Measurements from ENCODE around the gene HPS3.
"Not testable (repeated sequence)": the region's sequence is repeated elsewhere in the genome, so short reads cannot be mapped to it uniquely, and the experiment has no call there.

Gene HPS3

GRCh38 chr3:149216193-149216869 lies 86.9 kb downstream of the HPS3 start:
- no peak for DNase-seq
- TF ChIP-seq GATA1 (IDR thresholded peaks at IDR 0.05; ENCODE audit: low read depth, low read length) (no peak), POLR2A (IDR thresholded peaks at IDR 0.05; ENCODE audit: low read length) (no peak)

- no peak for DNase-seq
- no peak for TF ChIP-seq POLR2A (IDR thresholded peaks at IDR 0.05; ENCODE audit: low read length)
- no peak for TF ChIP-seq GATA1 (IDR thresholded peaks at IDR 0.05; ENCODE audit: low read depth, low read length)
Measured at GRCh38 chr3:149217347-149217746, 87.9 kb downstream of the HPS3 start.

- not testable (repeated sequence) for DNase-seq
Measured at GRCh38 chr3:149219380-149220121, 90.1 kb downstream of the HPS3 start.

GRCh38 chr3:149221783-149222517 lies 92.5 kb downstream of the HPS3 start, which contains the start of gene CP:
CP (minus strand) TSS chr3:149221829; CDS start chr3:149221792, 37 bp downstream.
- DNase-seq = no peak
- TF ChIP-seq POLR2A (IDR thresholded peaks at IDR 0.05; ENCODE audit: low read length) (no peak), GATA1 (IDR thresholded peaks at IDR 0.05; ENCODE audit: low read depth, low read length) (no peak)

Data from erythroblast (primary cell).